ENCODE measurements around the gene STAT5B. TPM values are rescaled to one million over a fixed set of nuclear protein-coding genes. Genes with fewer than 3 reads are reported as not detected.

Gene STAT5B
- polyA plus RNA-seq, 3 donors = 37.5 to 39.2 (median 37.6) TPM

DNA sequence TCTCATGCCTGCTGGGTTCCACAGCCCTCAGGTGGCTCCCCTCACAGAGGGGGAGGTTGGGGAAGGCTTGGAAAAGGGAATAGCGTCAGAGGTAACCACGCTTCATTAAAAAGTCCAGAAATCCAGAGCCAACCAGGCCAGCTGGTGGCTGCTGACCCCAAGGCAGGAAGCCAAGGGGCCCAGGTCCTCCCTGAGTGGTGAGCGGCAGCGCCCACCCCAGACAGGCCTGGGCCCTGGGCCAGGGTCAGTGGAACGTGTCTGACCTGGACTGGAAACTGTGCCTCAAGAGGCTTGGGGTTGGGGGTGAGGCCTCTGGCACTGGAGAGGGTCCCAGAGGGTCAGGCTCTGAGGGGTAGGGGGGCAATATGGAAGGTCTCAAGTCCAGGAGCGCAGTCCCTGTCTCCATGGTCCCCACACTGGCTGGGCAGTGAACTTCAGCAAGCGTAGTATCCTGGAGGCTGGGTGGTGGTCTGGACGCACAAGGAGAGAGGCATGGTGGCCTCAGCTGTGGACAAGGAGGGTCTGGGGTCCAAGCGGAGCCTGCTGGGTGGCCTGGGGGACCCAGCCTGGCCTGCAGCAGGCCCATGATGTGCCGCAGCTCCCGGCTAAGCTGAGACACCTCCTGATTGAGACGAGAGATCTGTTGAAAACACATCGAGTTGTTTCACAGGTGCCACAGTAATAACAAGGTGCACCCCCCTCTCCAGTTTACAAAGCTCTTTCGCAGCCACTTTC lies 116.2 kb downstream of the STAT5B start:
- DNase-seq (ENCODE audit: low read depth in 3 of 3, low spot score in 2 of 3) = no peak

DNA sequence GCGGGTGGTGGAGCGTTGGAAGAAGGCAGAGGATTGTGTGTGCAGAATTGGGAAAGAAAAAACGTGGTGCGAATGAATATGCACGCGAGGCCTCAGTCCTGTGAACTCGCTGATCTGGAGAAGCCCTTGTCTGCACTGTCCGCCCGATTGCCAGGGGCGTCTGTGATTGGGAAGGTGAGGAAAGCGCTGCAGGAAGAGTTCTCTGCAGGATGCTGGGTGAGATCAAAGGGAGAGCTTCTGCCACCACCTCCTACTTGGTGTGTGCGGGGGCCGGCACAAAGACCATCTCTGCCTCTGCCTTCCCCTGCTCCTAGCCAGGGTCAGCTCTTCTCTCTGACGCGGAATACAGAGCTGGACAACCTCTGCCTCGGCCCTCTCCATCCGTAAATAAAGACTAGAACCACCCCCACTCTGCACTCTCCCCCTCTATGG lies 120.6 kb downstream of the STAT5B start:
- no peak for DNase-seq (ENCODE audit: low read depth in 3 of 3, low spot score in 2 of 3)

DNA sequence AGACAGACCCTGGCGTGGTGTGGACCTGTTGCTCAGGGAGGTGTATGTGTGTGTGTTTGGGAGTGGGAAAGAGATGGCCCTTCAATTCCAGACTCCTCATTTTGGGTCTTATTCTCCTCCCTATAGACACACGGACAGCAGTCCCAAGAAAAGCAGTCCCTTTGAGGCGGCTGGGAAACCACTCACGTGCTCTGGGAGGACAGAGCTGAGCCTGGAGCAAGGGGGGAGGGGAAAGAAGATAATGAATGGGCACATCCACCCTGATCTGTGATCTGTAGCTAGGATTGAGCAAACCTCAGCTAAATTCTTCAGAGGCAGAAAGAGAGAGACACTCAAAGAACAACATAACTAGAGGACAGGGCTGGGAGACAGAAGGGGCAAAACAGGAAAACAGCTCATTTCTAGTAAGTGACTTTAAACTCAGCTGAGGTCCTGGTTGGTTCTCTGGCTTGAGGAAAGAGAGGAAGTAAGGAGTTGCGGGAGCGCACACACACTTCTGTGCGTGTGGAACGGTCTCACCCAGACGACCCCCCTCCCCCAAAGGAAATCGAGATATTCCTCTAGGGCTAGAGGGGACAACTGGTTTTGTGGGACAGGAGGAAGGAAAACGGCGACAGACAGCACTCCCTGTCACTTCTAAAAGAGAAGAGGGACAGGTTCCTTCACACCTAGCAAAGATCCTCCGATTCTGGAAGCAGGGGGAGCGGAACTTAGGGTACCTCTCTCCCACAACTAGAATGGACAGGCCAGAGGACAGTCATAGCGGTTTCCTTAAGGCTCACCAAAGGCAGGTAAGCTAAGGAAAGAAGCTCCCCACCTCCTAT lies 122.1 kb downstream of the STAT5B start:
- DNase-seq (ENCODE audit: low read depth in 3 of 3, low spot score in 2 of 3) = no peak

Other genes starting within 250 kb of the STAT5B start
- gene C17orf113, start 225.8 kb downstream of the STAT5B start, polyA plus RNA-seq (ENCODE audit: insufficient read length in 3 of 3) = 1 to 10 TPM; 3.1 to 3.2 (median 3.2) TPM
- 1 to 10 TPM; 4.5 to 7.8 (median 6.1) TPM for gene ZNF385C, start 177.9 kb downstream of the STAT5B start, polyA plus RNA-seq (ENCODE audit: insufficient read length in 3 of 3)
- 1 to 10 TPM; 6.9 to 8.6 (median 7.4) TPM for gene DHX58, start 163.7 kb downstream of the STAT5B start, polyA plus RNA-seq (ENCODE audit: insufficient read length in 3 of 3)
- 10 to 100 TPM; 52.3 to 57.6 (median 55.0) TPM for gene KAT2A, start 155.0 kb downstream of the STAT5B start, polyA plus RNA-seq (ENCODE audit: insufficient read length in 3 of 3)
- gene HSPB9, start 153.6 kb downstream of the STAT5B start, polyA plus RNA-seq (ENCODE audit: insufficient read length in 3 of 3) = under 1 TPM; 0.14 to 0.17 (median 0.17) TPM
- 100 to 1,000 TPM; 121 to 138 (median 125) TPM for gene RAB5C, start 121.4 kb downstream of the STAT5B start, polyA plus RNA-seq (ENCODE audit: insufficient read length in 3 of 3)
- not detected for gene KCNH4, start 95.2 kb downstream of the STAT5B start, polyA plus RNA-seq (ENCODE audit: insufficient read length in 3 of 3)
- not detected for gene HCRT, start 90.9 kb downstream of the STAT5B start, polyA plus RNA-seq (ENCODE audit: insufficient read length in 3 of 3)
- gene GHDC, start 81.9 kb downstream of the STAT5B start, polyA plus RNA-seq (ENCODE audit: insufficient read length in 3 of 3) = 10 to 100 TPM; 10.2 to 15.1 (median 14.2) TPM
- 1 to 10 TPM; 5.1 to 5.9 (median 5.5) TPM for gene STAT5A, start 12.1 kb upstream of the STAT5B start, polyA plus RNA-seq (ENCODE audit: insufficient read length in 3 of 3)
- gene STAT3, start 112.1 kb upstream of the STAT5B start, polyA plus RNA-seq (ENCODE audit: insufficient read length in 3 of 3) = 10 to 100 TPM; 53.3 to 57.0 (median 55.3) TPM
- 10 to 100 TPM; 55.5 to 64.4 (median 59.5) TPM for gene CAVIN1, start 146.9 kb upstream of the STAT5B start, polyA plus RNA-seq (ENCODE audit: insufficient read length in 3 of 3)
- 10 to 100 TPM; 44.0 to 51.5 (median 48.6) TPM for gene ATP6V0A1, start 182.5 kb upstream of the STAT5B start, polyA plus RNA-seq (ENCODE audit: insufficient read length in 3 of 3)

Measured in right renal cortex interstitium (tissue), 3 donors.